ENCODE measurements around the gene GSTO2.

DNA sequence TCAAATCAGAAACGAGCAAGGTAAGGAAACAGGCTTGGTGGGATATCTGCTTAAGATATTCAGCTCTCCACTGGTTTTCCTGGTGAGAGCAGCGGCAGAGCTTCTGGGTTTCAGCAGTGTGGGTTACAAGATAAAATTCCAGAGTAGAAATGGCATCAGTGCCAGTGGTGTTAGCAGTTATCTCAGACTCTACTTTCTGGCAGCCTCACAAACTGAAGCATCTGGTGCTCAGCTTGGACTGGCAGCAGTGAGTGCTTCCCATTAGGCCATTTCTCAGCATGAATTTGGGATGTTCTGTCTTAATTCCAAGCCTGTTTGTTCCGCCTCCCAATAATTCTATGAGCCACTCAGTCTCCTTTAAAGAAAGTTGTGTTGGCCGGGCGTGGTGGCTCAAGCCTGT, 6.9 kb upstream of the GSTO2 start:
- TF ChIP-seq, protein P1, sequence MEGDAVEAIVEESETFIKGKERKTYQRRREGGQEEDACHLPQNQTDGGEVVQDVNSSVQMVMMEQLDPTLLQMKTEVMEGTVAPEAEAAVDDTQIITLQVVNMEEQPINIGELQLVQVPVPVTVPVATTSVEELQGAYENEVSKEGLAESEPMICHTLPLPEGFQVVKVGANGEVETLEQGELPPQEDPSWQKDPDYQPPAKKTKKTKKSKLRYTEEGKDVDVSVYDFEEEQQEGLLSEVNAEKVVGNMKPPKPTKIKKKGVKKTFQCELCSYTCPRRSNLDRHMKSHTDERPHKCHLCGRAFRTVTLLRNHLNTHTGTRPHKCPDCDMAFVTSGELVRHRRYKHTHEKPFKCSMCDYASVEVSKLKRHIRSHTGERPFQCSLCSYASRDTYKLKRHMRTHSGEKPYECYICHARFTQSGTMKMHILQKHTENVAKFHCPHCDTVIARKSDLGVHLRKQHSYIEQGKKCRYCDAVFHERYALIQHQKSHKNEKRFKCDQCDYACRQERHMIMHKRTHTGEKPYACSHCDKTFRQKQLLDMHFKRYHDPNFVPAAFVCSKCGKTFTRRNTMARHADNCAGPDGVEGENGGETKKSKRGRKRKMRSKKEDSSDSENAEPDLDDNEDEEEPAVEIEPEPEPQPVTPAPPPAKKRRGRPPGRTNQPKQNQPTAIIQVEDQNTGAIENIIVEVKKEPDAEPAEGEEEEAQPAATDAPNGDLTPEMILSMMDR (IDR thresholded peaks at IDR 0.05; ENCODE audit: low read length) = no peak
- no peak for TF ChIP-seq EZH2 (IDR thresholded peaks at IDR 0.05; ENCODE audit: borderline replicate concordance, low read length)
